Measurements from ENCODE around the gene SZT2. TPM values are rescaled to one million over a fixed set of nuclear protein-coding genes. Genes with fewer than 3 reads are reported as not detected.
"Not testable (repeated sequence)": the region's sequence is repeated elsewhere in the genome, so short reads cannot be mapped to it uniquely, and the experiment has no call there.

The SZT2 gene
- total RNA-seq, 1 donor from 2014 or later, result 17.0 TPM

DNA sequence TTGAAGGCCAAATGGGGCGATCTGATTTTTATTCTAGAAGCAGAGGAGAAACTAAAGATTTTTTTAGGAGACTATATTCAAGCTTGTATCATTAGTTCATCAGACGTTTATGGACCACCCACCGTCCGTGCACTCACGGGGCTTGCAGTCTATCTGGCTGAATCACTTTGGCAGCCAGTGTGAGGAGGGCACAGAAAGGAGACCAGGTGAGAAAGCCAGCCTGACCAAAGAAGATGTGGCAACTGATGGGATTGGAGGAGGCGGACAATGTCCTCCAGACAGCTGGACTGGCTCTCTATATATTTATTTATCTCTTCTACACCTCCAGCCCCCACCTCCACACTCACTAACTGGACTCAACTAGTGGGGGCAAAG, 21.1 kb upstream of the SZT2 start:
- H3K27me3 ChIP-seq (ENCODE audit: control insufficient read depth, insufficient read depth, low read length), result no peaks in the 10 kb centered on the region
- DNase-seq (ENCODE audit: low read depth), result no peak
- H3K4me3 ChIP-seq (ENCODE audit: low read depth, low read length), result peak overlapping the region; percentile 84
- TF ChIP-seq, protein P1, sequence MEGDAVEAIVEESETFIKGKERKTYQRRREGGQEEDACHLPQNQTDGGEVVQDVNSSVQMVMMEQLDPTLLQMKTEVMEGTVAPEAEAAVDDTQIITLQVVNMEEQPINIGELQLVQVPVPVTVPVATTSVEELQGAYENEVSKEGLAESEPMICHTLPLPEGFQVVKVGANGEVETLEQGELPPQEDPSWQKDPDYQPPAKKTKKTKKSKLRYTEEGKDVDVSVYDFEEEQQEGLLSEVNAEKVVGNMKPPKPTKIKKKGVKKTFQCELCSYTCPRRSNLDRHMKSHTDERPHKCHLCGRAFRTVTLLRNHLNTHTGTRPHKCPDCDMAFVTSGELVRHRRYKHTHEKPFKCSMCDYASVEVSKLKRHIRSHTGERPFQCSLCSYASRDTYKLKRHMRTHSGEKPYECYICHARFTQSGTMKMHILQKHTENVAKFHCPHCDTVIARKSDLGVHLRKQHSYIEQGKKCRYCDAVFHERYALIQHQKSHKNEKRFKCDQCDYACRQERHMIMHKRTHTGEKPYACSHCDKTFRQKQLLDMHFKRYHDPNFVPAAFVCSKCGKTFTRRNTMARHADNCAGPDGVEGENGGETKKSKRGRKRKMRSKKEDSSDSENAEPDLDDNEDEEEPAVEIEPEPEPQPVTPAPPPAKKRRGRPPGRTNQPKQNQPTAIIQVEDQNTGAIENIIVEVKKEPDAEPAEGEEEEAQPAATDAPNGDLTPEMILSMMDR (IDR thresholded peaks at IDR 0.05; ENCODE audit: insufficient read depth, low read length, poor library complexity, severe bottlenecking), result no peak
- no peaks in the 10 kb centered on the region for H3K36me3 ChIP-seq (ENCODE audit: control insufficient read depth, insufficient read depth, low read length)

DNA sequence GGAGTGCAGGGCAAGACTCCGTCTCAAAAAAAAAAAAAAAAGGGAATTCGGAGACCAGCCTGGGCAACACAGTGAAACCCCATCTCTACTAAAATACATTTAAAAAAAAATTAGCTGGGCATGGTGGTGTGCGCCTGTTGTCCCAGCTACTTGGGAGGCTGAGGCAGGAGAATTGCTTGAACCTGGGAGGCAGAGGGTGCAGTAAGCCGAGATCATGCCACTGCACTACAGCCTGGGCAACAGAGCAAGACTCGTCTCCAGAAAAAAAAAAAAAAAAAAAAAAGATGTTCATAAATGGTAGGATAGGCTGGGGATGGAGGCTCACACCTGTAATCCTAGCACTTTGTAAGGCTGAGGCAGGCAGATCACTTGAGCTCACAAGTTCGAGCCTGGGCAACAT, 19.9 kb upstream of the SZT2 start:
- H3K36me3 ChIP-seq (ENCODE audit: control insufficient read depth, insufficient read depth, low read length); H3K27me3 ChIP-seq (ENCODE audit: control insufficient read depth, insufficient read depth, low read length); H3K4me3 ChIP-seq (ENCODE audit: low read depth, low read length); DNase-seq (ENCODE audit: low read depth): not testable (repeated sequence)

DNA sequence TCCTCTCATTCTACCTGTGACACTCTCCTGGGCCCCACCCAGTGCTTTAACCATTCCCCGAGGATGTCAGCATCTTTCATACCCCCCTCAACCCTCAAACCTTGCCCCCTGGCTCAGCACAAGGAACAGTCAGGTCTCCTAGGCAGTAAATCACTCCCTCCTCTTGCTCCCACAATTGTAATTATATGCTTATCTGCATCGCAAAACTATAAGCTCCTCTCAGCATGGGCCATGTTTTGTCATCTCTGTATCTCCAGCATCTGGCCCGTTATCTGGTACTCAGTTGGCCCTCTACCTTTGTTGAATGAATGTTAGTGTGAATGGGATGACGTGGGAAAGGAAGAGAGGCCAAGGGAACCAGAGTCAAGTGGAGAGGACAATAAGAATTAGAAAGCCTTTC, 19.1 kb upstream of the SZT2 start:
- TF ChIP-seq, protein P1 (IDR thresholded peaks at IDR 0.05; ENCODE audit: insufficient read depth, low read length, poor library complexity, severe bottlenecking), result no peak
- no peaks in the 10 kb centered on the region for H3K27me3 ChIP-seq (ENCODE audit: control insufficient read depth, insufficient read depth, low read length)
- no peak for DNase-seq (ENCODE audit: low read depth)
- no peak overlapping the region for H3K4me3 ChIP-seq (ENCODE audit: low read depth, low read length)
- H3K36me3 ChIP-seq (ENCODE audit: control insufficient read depth, insufficient read depth, low read length), result no peaks in the 10 kb centered on the region

DNA sequence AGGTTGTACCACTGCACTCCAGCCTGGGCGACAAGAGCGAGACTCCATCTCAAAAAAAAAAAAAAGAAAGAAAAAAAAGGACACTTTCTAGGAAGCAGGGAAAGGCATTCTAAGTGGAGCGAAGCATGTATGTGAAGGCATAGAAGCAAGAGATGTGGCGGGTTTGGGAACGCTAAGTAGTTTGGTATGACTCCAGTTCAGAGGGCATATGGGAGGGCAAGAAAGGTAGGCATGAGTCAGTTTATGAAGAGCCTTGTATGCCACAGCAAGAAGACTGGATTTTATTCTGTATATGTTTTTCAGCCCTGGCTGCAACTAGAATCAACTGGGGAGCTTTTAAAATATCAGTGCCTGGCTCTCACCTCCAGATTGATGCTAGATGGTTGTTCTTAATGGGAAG, 17.5 kb upstream of the SZT2 start:
- TF ChIP-seq, protein P1 (IDR thresholded peaks at IDR 0.05; ENCODE audit: insufficient read depth, low read length, poor library complexity, severe bottlenecking), result no peak
- no peak for DNase-seq (ENCODE audit: low read depth)

DNA sequence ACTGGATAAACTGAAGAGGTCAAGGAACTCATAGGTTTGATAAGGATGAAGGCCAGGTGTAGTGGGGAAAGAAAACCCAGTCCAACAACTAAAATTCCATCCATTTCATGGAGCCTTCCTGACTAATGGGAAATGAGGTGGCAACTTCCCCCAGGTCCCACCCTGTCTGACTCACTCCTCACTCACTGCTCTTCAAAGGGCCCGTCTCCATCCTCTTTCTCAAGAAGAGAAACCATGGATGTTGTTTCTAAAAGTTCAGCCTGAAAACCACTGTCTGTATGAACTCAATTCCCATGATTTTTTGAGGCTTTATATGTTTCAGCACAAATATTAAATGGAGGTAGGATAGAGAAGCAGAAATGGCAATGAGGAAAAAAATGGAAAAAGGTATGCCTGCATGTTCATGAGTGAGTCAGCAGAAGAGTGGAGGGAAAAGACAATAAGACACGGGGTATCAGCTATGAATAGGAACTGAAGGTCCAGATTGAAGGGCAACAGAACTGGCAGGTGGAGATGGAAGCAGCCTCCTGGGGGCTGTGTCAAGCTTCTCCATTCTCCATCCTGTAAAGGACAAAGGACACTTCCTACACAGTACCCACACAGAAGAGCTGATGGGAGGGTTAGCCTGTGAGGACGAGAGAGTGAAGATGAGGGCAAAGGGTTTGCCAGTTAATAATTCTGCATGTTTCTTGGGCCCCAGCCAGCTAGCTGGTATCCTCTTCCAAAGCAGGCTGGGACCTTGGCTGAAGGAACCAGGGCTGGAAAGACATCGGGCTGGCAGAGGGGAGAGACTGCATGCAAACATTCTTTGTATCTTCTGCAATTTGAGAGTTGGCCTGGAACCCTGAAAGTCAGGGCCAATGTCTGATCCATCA, 16.4 kb upstream of the SZT2 start:
- no peak for DNase-seq (ENCODE audit: low read depth)
- Histone ChIP-seq H3K27me3 (ENCODE audit: control insufficient read depth, insufficient read depth, low read length) (no peaks in the 10 kb centered on the region), H3K36me3 (ENCODE audit: control insufficient read depth, insufficient read depth, low read length) (no peaks in the 10 kb centered on the region), H3K4me3 (ENCODE audit: low read depth, low read length) (no peak overlapping the region)
- TF ChIP-seq, protein P1 (IDR thresholded peaks at IDR 0.05; ENCODE audit: insufficient read depth, low read length, poor library complexity, severe bottlenecking), result no peak

More for the DNA sequence above, 17.5 kb upstream of the SZT2 start:
- Histone ChIP-seq H3K27me3 (ENCODE audit: control insufficient read depth, insufficient read depth, low read length) (no peaks in the 10 kb centered on the region), H3K4me3 (ENCODE audit: low read depth, low read length) (no peak overlapping the region), H3K36me3 (ENCODE audit: control insufficient read depth, insufficient read depth, low read length) (no peaks in the 10 kb centered on the region)

DNA sequence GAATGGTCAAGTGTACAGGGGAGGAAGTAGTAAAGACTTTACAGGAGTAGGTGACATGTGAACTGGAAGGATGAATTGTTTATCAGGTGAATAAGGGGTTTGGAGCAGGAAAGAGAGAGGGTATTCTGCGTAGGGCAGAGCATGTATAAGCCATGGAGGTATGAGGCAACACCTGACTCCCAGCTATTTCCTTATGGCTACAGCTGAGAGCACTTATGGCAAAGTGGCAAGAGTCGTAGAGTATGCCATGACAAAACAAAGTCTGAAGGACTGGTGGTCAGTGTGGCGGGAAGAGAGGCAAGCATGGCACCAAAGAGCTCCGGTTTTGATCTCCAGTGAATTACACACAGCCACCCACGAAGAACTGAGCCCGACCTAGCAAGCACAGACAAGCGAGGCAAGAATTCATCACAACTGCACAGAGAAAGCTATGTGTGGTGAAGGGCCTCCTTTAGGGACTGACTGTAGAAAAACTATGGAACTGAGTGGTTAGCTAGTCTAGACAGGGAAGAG, 12.9 kb upstream of the SZT2 start:
- TF ChIP-seq, protein P1 (IDR thresholded peaks at IDR 0.05; ENCODE audit: insufficient read depth, low read length, poor library complexity, severe bottlenecking), result no peak

More for the DNA sequence above, 12.9 kb upstream of the SZT2 start:
- no peak for DNase-seq (ENCODE audit: low read depth)
- no peaks in the 10 kb centered on the region for H3K36me3 ChIP-seq (ENCODE audit: control insufficient read depth, insufficient read depth, low read length)
- no peaks in the 10 kb centered on the region for H3K27me3 ChIP-seq (ENCODE audit: control insufficient read depth, insufficient read depth, low read length)
- H3K4me3 ChIP-seq (ENCODE audit: low read depth, low read length), result no peak overlapping the region

All from kidney epithelial cell (primary cell).